Non-pigmented ciliary epithelial cell (primary cell): ENCODE results near the gene PPFIA3.
"Not testable (repeated sequence)": the region's sequence is repeated elsewhere in the genome, so short reads cannot be mapped to it uniquely, and the experiment has no call there.

Source experiments
- DNase-seq: peaks from one replicate; pipeline ENCODE4 v3.0.0-alpha.2; 2010; ENCODE audit warnings: low read depth

PPFIA3 gene

DNA sequence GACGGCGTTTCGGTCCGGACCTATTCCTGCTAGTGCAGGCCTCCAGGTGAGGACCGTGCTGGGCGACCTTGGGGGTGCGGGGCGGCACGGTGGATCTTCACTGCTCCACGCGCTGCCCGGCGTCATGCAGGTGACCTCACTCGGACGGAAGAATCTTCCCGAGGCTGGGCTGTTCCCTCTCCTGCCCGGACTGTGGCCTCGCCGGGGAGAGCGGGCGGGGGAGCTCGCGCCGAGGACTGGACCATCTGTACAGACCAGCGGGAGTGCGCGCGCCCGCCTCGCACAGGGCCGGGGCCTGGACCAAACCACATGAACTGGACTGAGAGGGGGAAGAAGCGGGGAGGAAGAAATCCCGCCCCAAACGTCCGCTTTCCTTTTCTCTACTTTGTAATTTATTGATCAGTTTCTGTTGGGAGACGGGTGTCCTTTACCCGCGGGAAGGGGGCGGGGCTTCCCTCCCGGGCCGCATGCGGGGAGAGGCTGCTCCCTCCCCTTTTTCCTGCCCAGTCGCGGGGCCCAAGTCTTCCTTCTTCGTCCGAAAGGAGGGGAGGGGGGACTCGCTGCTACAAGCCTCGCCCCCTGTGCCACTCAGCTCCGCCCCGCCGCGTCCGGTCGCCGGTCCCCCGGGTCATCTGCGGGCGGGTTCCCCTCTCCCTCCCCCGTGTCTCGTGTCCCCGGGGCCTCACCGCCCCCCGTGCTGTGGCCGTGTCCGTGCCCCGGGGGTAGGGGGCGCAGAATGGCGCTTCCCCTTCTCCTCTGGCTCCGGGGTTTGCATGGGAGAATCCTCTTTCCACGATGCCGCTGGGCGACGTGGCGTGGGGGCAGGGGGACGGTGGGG, 31.0 kb downstream of the PPFIA3 start:
- no peak for DNase-seq

DNA sequence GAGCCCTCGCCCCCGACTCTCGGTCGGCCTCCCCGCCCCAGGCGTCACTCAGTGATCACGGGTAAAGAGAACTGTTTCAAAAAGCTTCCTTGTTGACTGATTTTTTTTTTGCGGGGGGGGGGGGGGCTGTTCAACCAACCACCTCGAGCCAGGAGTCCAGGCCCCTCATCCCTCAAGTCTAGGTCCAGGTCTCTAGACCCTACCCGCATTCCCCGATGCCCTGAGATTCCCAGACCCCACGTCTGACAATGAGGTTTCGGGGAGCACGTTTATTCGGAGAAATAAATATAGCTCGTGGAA, 31.6 kb downstream of the PPFIA3 start:
- no peak for DNase-seq

DNA sequence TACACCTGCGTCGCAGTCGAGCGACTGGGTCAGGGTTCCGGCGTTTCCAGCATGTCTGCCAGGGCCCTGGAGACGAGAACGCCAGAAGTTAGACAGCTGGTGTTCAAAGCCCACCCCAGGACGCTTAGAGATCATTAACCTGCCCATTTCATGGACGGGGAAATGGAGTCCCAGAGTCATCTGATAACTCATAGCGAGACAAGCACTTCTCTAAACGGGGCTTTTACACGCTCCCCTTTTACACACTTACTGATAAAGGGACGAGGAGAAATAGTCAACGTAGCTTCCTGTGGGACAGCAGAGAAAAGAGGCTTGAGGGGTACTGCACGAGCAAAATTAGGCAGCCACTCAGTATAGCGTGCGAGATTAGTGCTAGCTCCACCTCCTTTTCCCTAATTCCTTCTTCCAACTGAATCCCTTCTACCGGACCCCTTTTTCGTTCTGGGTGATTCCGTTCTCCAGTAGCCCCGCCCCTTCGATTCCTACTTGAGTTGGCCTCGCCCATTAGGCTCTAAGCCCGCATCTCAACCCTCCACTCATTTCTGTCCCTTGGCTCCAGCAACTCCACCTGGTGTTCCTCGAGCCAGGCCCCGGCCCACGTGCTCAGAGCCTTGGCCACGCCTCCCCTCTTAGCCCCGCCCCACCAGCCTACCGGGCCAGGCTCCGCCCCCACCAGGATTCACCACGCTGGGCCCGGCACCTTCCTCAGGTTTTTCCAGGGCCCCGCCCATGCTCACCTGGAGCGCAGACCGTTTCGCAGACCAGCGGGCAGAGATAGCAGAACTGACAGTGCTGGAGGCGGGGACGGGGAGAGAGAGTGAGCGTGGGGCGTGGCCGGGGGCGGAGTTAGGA, 32.1 kb downstream of the PPFIA3 start:
- DNase-seq: no peak

GRCh38 chr19:49152119-49152550, 32.8 kb downstream of the PPFIA3 start:
- DNase-seq: no peak

- no peak for DNase-seq
Observed at GRCh38 chr19:49153167-49153809, 33.9 kb downstream of the PPFIA3 start.

DNA sequence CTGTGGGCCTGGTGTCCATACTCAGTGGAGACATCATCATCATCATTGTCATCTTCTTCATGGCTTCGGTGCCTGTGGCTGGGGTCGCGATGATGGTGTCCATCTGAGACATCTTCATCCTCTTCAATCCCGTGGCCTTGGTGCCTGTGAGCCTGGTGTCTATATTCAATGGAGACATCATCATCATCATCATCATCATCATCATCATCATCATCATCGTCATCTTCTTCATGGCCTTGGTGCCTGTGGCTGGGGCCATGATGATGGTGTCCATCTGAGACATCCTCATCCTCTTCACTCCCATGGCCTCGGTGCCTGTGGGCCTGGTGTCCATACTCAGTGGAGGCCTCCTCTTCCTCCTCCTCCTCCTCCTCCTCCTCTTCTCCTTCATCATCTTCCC, 34.9 kb downstream of the PPFIA3 start:
- no peak for DNase-seq

- no peak for DNase-seq
Observed at GRCh38 chr19:49155005-49155819, 35.9 kb downstream of the PPFIA3 start, which contains the start of gene HRC. TSS of gene HRC (minus strand) at chr19:49155396. CDS start at chr19:49155237, 159 bp downstream.

DNA sequence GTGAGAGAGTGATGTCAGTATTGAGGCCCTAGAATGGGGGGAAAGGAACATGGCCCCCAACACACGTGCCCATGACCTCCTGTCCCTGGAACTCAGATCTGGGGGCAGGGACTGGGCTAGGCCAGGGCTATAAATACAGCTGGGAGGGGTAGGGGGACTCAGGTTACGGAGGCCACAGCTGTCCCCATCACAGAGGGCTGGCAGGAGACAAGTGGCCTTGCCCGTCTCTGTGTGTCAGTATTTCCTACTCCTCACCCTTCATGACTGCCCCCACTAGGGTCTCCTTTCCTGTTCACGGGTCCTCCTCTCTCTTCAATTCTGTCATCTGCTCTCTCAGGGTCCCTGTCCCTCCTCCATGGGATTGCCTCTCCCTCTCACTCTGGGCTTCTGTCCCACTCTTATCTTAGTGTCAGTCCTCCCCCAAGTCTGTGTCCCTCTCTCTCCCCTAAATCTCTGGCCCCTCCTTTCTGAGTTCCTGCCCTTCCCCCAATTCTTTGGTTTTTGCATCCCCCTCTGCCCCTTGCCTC, 36.5 kb downstream of the PPFIA3 start:
- DNase-seq: no peak

GRCh38 chr19:49157445-49158224, 38.3 kb downstream of the PPFIA3 start, which contains the start of gene TRPM4:
TSS of gene TRPM4 (plus strand) at chr19:49157792. CDS start at chr19:49157867, 75 bp downstream.
- no peak for DNase-seq

DNA sequence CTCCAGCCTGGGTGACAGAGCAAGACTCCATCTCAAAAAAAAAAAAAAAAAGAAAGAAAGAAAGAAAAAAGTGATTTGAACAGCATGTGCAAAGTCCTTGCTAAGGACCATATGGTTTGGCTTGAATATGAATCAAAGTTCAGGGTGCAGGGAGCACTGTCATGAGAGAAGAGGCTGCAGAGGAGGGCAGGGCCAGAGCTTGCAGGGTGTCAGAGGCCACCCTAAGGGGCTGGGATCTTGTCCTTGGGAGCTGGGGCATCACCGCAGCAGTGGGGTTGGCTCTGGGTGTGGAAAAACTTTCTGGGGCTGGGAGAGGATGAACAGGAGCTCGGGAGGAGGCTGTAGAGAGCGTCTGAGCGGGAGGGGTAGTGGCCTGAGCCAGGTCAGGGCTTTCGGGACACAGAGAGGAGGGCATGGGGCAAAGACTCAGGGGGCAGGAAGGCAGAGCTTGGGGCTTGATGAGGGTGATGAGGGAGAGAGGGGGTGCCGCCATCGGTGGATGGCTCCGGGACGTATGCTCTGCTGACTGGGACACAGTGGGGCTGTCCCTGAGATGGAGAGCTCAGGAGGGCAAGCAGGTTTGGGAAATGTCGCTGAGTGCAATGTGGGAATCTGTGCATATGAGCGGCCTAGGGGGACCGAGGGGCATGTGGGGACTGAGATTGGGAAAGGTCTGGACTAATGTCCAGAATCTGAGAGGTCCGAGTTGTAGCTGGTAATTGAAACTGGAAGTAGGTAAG, 41.3 kb downstream of the PPFIA3 start:
- no peak for DNase-seq

DNA sequence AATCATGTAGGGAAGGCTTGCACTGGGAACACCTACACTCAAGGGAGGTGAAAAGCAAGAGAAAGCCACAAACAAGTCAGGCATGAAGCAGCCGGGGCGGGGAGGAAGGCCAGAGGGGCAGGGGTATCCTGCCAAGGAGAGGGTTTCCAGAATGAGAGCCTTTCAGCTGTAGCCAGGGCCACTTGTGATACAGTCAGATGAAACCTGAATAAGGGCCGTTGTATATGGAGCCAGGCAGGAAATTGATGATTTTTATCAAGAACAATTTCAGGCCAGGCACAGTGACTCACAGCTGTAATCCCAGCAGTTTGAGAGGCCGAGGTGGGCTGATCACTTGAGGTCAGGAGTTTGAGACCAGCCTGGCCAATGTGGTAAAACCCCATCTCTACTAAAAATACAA, 42.6 kb downstream of the PPFIA3 start:
- no peak for DNase-seq

DNA sequence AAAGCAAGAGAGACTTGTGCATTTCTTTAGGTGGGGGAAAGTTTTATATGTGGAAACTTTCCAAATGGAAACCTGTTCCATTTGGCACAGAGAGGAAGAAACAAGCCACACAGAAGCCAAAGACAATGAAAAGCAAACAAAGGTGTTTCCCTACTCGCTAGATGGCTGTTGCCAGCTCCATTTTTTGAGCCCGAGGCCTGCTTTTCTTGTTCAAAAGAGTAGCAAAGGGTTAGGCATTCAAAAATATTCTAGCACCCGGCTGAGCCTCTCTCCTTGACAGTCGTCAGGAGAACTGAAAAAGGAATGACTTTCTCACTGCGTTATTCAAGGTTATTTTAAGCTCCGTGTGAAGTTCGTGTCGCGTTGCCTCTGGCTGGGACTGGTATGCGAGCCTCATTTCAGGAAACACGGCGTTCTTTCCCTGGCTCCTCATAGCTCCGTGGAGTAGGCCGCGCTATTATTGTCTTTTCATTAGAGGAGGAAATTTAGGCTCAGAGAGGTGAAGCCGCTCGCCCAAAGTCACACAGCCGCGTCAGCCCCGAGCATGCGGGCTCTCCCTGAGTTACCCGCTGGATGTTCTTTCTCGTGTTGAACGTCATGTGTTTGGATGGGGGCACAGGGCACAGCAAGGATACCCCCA, 45.9 kb downstream of the PPFIA3 start:
- no peak for DNase-seq

GRCh38 chr19:49165865-49166301, 46.5 kb downstream of the PPFIA3 start:
- DNase-seq: no peak

DNA sequence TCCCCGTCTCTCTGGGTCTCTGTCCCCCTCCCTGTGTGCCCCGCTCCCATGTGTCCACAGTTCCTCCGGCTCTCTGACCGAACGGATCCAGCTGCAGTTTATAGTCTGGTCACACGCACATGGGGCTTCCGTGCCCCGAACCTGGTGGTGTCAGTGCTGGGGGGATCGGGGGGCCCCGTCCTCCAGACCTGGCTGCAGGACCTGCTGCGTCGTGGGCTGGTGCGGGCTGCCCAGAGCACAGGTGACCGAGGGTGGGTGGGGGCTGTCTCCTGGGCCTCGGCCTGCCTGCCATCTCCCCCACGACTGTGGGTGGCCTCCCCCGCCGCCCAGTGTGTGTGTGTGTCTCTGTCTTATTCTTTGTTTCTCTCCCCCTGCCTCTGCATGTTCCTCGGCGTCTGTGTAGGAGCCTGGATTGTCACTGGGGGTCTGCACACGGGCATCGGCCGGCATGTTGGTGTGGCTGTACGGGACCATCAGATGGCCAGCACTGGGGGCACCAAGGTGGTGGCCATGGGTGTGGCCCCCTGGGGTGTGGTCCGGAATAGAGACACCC, 48.6 kb downstream of the PPFIA3 start:
- no peak for DNase-seq

DNA sequence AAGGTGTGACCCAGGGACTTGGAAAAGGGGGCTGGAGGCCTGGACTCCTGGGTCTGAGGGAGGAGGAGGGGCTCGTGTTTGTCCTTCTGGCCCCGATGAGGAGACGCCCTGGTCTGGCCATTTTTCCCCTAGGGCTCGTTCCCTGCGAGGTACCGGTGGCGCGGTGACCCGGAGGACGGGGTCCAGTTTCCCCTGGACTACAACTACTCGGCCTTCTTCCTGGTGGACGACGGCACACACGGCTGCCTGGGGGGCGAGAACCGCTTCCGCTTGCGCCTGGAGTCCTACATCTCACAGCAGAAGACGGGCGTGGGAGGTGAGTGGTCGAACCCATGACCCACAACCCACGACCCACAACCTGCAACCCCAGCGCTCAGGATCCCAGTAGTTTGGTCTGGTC, 49.1 kb downstream of the PPFIA3 start:
- DNase-seq: no peak

- DNase-seq: no peak
Observed at GRCh38 chr19:49173198-49173597, 53.9 kb downstream of the PPFIA3 start.

GRCh38 chr19:49180659-49181058, 61.3 kb downstream of the PPFIA3 start:
- no peak for DNase-seq

GRCh38 chr19:49182010-49182847, 62.9 kb downstream of the PPFIA3 start:
- not testable (repeated sequence) for DNase-seq
